ENCODE data around the gene FAM169A. TPM values are rescaled to one million over a fixed set of nuclear protein-coding genes. Genes with fewer than 3 reads are reported as not detected.
"Not testable (repeated sequence)": the region's sequence is repeated elsewhere in the genome, so short reads cannot be mapped to it uniquely, and the experiment has no call there.

The FAM169A gene
- total RNA-seq, 2 donors from 2014 or later = 12.9 to 13.4 TPM

GRCh38 chr5:74816875-74817274 is 49.3 kb downstream of the FAM169A start:
- Mint-ChIP-seq H3K27ac (no peak overlapping the region), H3K36me3 (ENCODE audit: insufficient read depth in 2 of 2) (peaks cover 0 to 2% of the 10 kb centered on the region in 2 donors), H3K4me3 (no peak overlapping the region), H3K27me3 (ENCODE audit: low read depth) (no peaks in the 10 kb centered on the region), H3K9me3 (no peaks in the 10 kb centered on the region), H3K4me1 (ENCODE audit: low read depth) (peaks cover 11% of the 10 kb centered on the region)
- ATAC-seq (replicated peaks in 1 of 2) (no peak), DNase-seq (no peak)

GRCh38 chr5:74810915-74811314 is 55.3 kb downstream of the FAM169A start:
- ATAC-seq (replicated peaks in 1 of 2) (no peak), DNase-seq (no peak)
- no peak overlapping the region for H3K27ac Mint-ChIP-seq

GRCh38 chr5:74801941-74802340 is 64.2 kb downstream of the FAM169A start:
- H3K27ac Mint-ChIP-seq = no peak overlapping the region
- ATAC-seq (replicated peaks in 1 of 2) (no peak), DNase-seq (no peak)
- H3K36me3 Mint-ChIP-seq (ENCODE audit: insufficient read depth in 2 of 2) = peaks cover 0 to 2% of the 10 kb centered on the region in 2 donors
- no peaks in the 10 kb centered on the region for H3K4me1 Mint-ChIP-seq (ENCODE audit: low read depth)
- H3K4me3 Mint-ChIP-seq = no peak overlapping the region
- no peaks in the 10 kb centered on the region for H3K9me3 Mint-ChIP-seq
- no peaks in the 10 kb centered on the region for H3K27me3 Mint-ChIP-seq (ENCODE audit: low read depth)

More at GRCh38 chr5:74810915-74811314, 55.3 kb downstream of the FAM169A start:
- no peak overlapping the region for H3K4me3 Mint-ChIP-seq
- no peaks in the 10 kb centered on the region for H3K9me3 Mint-ChIP-seq
- H3K4me1 Mint-ChIP-seq (ENCODE audit: low read depth) = no peaks in the 10 kb centered on the region
- peaks cover 0 to 2% of the 10 kb centered on the region in 2 donors for H3K36me3 Mint-ChIP-seq (ENCODE audit: insufficient read depth in 2 of 2)
- no peaks in the 10 kb centered on the region for H3K27me3 Mint-ChIP-seq (ENCODE audit: low read depth)

GRCh38 chr5:74801197-74801596 is 65.0 kb downstream of the FAM169A start:
- Mint-ChIP-seq H3K4me1 (ENCODE audit: low read depth) (no peaks in the 10 kb centered on the region), H3K9me3 (no peaks in the 10 kb centered on the region), H3K36me3 (ENCODE audit: insufficient read depth in 2 of 2) (peaks cover 0 to 2% of the 10 kb centered on the region in 2 donors), H3K27ac (no peak overlapping the region), H3K4me3 (no peak overlapping the region), H3K27me3 (ENCODE audit: low read depth) (no peaks in the 10 kb centered on the region)
- DNase-seq (no peak), ATAC-seq (replicated peaks in 1 of 2) (no peak)

- Mint-ChIP-seq H3K9me3 (no peaks in the 10 kb centered on the region), H3K36me3 (ENCODE audit: insufficient read depth in 2 of 2) (peaks cover 0 to 2% of the 10 kb centered on the region in 2 donors), H3K4me3 (no peak overlapping the region), H3K27ac (no peak overlapping the region), H3K4me1 (ENCODE audit: low read depth) (no peaks in the 10 kb centered on the region), H3K27me3 (ENCODE audit: low read depth) (no peaks in the 10 kb centered on the region)
- no peak for ATAC-seq (replicated peaks in 1 of 2)
- DNase-seq = no peak
These were observed 66.9 kb downstream of the FAM169A start for GRCh38 chr5:74798977-74799911.

- not testable (repeated sequence) for H3K36me3 Mint-ChIP-seq (ENCODE audit: insufficient read depth in 2 of 2); H3K27me3 Mint-ChIP-seq (ENCODE audit: low read depth); H3K4me3 Mint-ChIP-seq; H3K27ac Mint-ChIP-seq; H3K4me1 Mint-ChIP-seq (ENCODE audit: low read depth); DNase-seq; ATAC-seq (replicated peaks in 1 of 2); H3K9me3 Mint-ChIP-seq
These were observed 74.5 kb downstream of the FAM169A start for GRCh38 chr5:74791669-74792068.

- Mint-ChIP-seq H3K9me3 (no peaks in the 10 kb centered on the region), H3K36me3 (ENCODE audit: insufficient read depth in 2 of 2) (peaks cover 0 to 2% of the 10 kb centered on the region in 2 donors), H3K27me3 (ENCODE audit: low read depth) (no peaks in the 10 kb centered on the region), H3K4me1 (ENCODE audit: low read depth) (no peaks in the 10 kb centered on the region), H3K4me3 (no peak overlapping the region), H3K27ac (no peak overlapping the region)
- DNase-seq (no peak), ATAC-seq (replicated peaks in 1 of 2) (no peak)
These were observed 78.8 kb downstream of the FAM169A start for GRCh38 chr5:74787424-74787823.

GRCh38 chr5:74786851-74787250 is 79.3 kb downstream of the FAM169A start:
- no peaks in the 10 kb centered on the region for H3K27me3 Mint-ChIP-seq (ENCODE audit: low read depth)
- H3K4me3 Mint-ChIP-seq = no peak overlapping the region
- ATAC-seq (replicated peaks in 1 of 2) (no peak), DNase-seq (no peak)
- H3K9me3 Mint-ChIP-seq = no peaks in the 10 kb centered on the region
- H3K36me3 Mint-ChIP-seq (ENCODE audit: insufficient read depth in 2 of 2) = peaks cover 1 to 2% of the 10 kb centered on the region in 2 donors
- no peaks in the 10 kb centered on the region for H3K4me1 Mint-ChIP-seq (ENCODE audit: low read depth)
- no peak overlapping the region for H3K27ac Mint-ChIP-seq

GRCh38 chr5:74778609-74779008 is 87.6 kb downstream of the FAM169A start:
- no peak overlapping the region for H3K27ac Mint-ChIP-seq
- no peak for ATAC-seq (replicated peaks in 1 of 2)
- peaks cover 0 to 11% of the 10 kb centered on the region in 2 donors for H3K36me3 Mint-ChIP-seq (ENCODE audit: insufficient read depth in 2 of 2)
- no peaks in the 10 kb centered on the region for H3K9me3 Mint-ChIP-seq
- H3K4me3 Mint-ChIP-seq = no peak overlapping the region
- DNase-seq = no peak
- H3K4me1 Mint-ChIP-seq (ENCODE audit: low read depth) = no peaks in the 10 kb centered on the region
- H3K27me3 Mint-ChIP-seq (ENCODE audit: low read depth) = no peaks in the 10 kb centered on the region

GRCh38 chr5:74772359-74772758 is 93.8 kb downstream of the FAM169A start:
- H3K9me3 Mint-ChIP-seq = no peaks in the 10 kb centered on the region
- no peak overlapping the region for H3K4me3 Mint-ChIP-seq
- no peaks in the 10 kb centered on the region for H3K27me3 Mint-ChIP-seq (ENCODE audit: low read depth)
- no peak for DNase-seq
- no peak for ATAC-seq (replicated peaks in 1 of 2)
- H3K36me3 Mint-ChIP-seq (ENCODE audit: insufficient read depth in 2 of 2) = peaks cover 0 to 27% of the 10 kb centered on the region in 2 donors
- no peak overlapping the region for H3K27ac Mint-ChIP-seq
- H3K4me1 Mint-ChIP-seq (ENCODE audit: low read depth) = peaks cover 13% of the 10 kb centered on the region

- peak overlapping the region; percentile 98 for H3K27ac Mint-ChIP-seq
- H3K36me3 Mint-ChIP-seq (ENCODE audit: insufficient read depth in 2 of 2) = peaks cover 0 to 23% of the 10 kb centered on the region in 2 donors
- H3K4me1 Mint-ChIP-seq (ENCODE audit: low read depth) = peaks cover 41% of the 10 kb centered on the region
- no peaks in the 10 kb centered on the region for H3K27me3 Mint-ChIP-seq (ENCODE audit: low read depth)
- peak overlapping the region; percentile 96 to 97 for H3K4me3 Mint-ChIP-seq
- no peak for ATAC-seq (replicated peaks in 1 of 2)
- no peaks in the 10 kb centered on the region for H3K9me3 Mint-ChIP-seq
- DNase-seq = no peak
These were observed 98.6 kb downstream of the FAM169A start for GRCh38 chr5:74767579-74767913.

GRCh38 chr5:74766849-74767578 is 99.2 kb downstream of the FAM169A start, which contains the start of the genes GFM2 and NSA2:
Gene GFM2 (minus strand): TSS chr5:74767117. CDS start chr5:74763742, 3,375 bp downstream.
Gene NSA2 (plus strand): TSS chr5:74767249. CDS start chr5:74767361, 112 bp downstream.
- peak; percentile 90 to 94 for ATAC-seq (replicated peaks in 1 of 2)
- Mint-ChIP-seq H3K9me3 (no peaks in the 10 kb centered on the region), H3K4me3 (peak within 1 kb of the TSS; percentile 96 to 97), H3K4me1 (ENCODE audit: low read depth) (peaks cover 46% of the 10 kb centered on the region), H3K36me3 (ENCODE audit: insufficient read depth in 2 of 2) (peaks cover 0 to 21% of the 10 kb centered on the region in 2 donors), H3K27ac (peak within 1 kb of the TSS; percentile 98), H3K27me3 (ENCODE audit: low read depth) (no peaks in the 10 kb centered on the region)
- DNase-seq = peak; percentile 92 to 94

GRCh38 chr5:74766418-74766848 is 99.8 kb downstream of the FAM169A start:
- no peaks in the 10 kb centered on the region for H3K27me3 Mint-ChIP-seq (ENCODE audit: low read depth)
- DNase-seq (peak in 1 of 2 donors; percentile 9), ATAC-seq (replicated peaks in 1 of 2) (peak; percentile 49 to 54)
- H3K9me3 Mint-ChIP-seq = no peaks in the 10 kb centered on the region
- peaks cover 0 to 21% of the 10 kb centered on the region in 2 donors for H3K36me3 Mint-ChIP-seq (ENCODE audit: insufficient read depth in 2 of 2)
- peak overlapping the region; percentile 96 to 97 for H3K4me3 Mint-ChIP-seq
- peak overlapping the region; percentile 98 for H3K27ac Mint-ChIP-seq
- peaks cover 52% of the 10 kb centered on the region for H3K4me1 Mint-ChIP-seq (ENCODE audit: low read depth)

Measured in activated T-cell treated with anti-CD3 and anti-CD28 coated beads, Interleukin-2, amount 50 U/mL, for 72 hours (primary cell).